NCI-H1694 (cell line): ENCODE measurements around the gene CTDSPL.

Experiments
- DNase-seq: peaks from one replicate; lab custom pipeline; 2025; lab: John Stamatoyannopoulos, UW

CTDSPL gene

GRCh38 chr3:37943126-37943525 lies 81.4 kb downstream of the CTDSPL start:
- no peak for DNase-seq

- DNase-seq, result no peak
These were observed 82.1 kb downstream of the CTDSPL start for GRCh38 chr3:37943631-37944314.

DNA sequence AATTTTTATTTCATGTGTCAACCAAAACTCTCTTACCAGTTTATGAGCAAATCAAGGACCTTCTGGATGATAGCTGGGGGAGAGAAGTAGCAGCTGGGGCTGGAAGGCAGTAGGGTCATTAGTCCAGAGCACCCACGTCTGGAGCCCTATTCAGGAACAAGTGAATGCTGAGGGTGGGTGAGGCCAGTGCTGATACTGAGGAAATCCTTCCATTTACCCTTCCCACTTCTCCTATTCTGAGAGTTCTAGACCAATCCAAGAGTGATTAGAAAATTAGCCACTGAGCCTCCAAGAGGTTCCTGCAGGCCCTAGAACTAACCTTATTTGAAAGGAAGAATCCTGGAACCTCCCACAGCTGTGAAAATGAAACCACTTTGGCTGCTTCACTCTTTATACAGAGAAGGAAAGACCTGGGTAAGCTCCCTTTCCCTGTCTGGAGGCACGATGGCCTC lies 82.7 kb downstream of the CTDSPL start:
- DNase-seq, result no peak

- DNase-seq, result no peak
These were observed 83.6 kb downstream of the CTDSPL start for GRCh38 chr3:37945156-37945806.

GRCh38 chr3:37945807-37946530 lies 84.3 kb downstream of the CTDSPL start:
- no peak for DNase-seq

- no peak for DNase-seq
These were observed 84.8 kb downstream of the CTDSPL start for GRCh38 chr3:37946531-37946889.

DNA sequence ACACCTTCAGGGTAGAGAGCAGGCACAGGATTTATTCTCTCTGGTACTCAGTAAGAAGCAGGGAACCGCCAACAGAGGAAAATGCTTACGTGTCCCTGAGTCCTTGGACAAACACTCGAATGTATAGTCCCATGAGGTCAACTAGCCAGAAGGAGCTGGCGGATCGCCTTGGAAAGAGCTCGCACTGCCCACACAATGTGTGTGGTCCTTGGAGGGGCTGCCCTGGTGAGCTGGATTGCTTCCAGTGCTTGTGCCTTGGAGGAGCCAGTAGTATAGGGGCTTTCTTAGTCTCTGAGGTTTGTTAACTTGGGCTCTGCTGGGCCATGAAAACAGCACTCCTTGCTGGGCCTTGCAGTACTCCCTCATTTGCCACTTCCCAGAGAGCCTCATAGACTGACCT lies 88.2 kb downstream of the CTDSPL start:
- no peak for DNase-seq

DNA sequence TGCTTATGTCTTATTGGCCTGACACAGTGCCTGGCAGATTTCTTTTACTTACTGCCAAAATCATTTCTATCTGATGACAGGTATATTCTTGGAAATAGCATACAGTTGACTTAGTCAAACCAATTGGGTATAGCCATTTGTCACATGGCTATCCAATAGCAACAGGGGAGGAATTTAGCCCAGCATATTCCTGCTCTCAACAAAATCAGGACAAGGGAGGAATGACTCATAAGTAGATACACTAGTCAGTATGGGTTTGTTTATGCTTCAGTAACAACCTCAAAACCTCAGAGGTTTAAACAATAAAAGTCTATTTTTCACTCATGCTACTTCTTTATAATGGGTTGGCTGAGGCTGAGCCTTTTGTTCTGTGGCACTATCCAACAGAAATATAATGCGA lies 90.9 kb downstream of the CTDSPL start:
- no peak for DNase-seq

GRCh38 chr3:37953226-37953625 lies 91.5 kb downstream of the CTDSPL start:
- no peak for DNase-seq

GRCh38 chr3:37953707-37954394 lies 92.2 kb downstream of the CTDSPL start:
- DNase-seq, result no peak

GRCh38 chr3:37954881-37955280 lies 93.2 kb downstream of the CTDSPL start:
- no peak for DNase-seq

- DNase-seq, result no peak
These were observed 94.4 kb downstream of the CTDSPL start for GRCh38 chr3:37955918-37956707.

DNA sequence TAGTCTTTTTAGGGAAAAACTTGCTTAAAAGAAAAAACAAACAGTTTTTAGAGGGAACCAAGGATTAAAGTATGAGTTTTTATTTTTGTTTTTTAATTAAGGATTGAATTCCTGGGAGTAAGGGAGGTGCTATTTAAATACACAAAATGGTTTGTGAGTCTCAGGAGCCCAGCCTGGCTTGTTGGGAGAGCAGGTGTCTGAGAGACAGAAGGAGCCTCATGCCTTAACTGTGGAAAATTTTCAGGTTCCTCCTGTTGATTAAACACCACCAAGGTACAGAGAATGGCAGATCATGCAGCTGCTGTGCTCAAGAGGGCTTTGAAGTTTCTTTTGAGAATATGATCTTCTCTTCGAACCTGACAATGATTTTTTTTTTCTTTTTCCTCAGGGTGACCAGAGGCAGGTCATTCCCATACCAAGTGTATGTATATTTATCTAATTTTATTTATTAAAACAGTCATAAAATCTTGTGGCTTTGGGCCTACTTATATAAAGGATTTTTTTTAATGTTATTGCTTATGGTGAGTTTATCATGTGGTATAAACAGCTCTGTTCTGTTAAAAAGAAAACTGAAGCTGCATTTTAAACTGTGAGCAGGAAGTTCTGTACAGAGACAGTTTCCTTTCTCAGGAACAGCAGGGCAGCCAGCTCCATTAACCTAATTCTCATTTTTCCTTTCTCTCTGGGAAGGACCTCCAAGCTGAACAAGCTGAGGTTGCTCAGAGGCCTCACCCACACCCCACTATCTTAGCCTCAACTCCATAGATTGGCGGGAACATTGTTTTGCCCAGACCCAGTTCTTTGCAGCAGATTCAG lies 95.3 kb downstream of the CTDSPL start:
- DNase-seq, result no peak

GRCh38 chr3:37957539-37957936 lies 95.9 kb downstream of the CTDSPL start:
- no peak for DNase-seq

DNA sequence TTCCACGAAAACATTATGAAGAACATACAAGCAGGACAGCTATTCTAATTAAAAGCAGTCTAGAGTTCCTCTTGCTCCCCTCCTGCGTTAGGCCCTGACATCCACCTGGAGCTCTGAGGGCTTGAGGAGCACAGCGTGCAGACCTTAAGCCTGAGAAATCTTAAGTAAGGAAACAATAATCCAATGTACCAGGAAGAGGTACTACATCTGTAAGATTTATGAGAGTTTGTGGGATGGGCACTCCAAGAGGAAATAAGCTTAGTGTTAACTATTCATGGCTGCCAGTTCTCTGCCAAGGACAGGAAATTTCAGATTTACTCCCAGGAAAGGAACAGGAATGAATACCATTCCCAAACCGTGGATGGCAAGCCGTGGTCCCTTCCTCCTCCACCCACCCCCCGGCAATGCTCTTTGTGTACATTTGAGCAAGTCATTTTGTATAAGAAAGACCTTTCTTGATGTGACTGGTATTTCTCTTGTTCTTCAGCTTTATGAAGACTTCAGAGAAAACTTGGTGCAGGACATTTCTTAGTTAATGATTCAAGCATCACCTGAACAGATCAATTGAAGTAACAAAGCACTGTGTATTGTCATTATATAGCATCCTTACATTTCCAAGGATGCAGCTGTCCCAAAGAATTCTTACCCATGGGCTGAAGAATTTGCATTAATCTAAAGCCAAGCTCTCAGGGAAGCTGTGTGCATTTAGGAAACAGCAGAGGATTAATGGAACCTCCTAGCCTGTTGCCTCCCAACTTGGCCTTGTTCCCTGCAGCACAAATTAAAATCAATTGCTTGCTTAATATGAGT lies 100.1 kb downstream of the CTDSPL start:
- no peak for DNase-seq

DNA sequence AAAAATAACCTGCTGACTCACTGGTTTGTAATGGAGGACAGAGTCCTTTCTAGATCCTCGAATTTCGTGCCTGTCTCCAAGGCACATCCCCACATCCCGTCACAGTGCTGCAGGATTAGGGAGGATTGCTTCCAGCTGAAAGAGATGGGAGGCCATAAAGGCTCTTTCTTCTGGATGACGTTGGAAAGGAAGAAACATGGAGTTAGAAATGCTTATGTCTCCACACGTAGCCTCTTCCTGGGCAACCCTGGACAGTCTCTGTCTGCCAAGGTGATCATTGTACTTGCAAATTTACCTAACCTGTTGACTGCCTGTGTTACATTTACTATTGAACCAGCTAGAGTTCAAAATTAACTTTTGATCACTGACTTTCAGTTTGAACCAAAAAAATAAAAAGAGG lies 101.3 kb downstream of the CTDSPL start:
- no peak for DNase-seq

- DNase-seq, result no peak
These were observed 102.0 kb downstream of the CTDSPL start for GRCh38 chr3:37963635-37964034.

GRCh38 chr3:37964146-37964545 lies 102.5 kb downstream of the CTDSPL start:
- DNase-seq, result no peak

DNA sequence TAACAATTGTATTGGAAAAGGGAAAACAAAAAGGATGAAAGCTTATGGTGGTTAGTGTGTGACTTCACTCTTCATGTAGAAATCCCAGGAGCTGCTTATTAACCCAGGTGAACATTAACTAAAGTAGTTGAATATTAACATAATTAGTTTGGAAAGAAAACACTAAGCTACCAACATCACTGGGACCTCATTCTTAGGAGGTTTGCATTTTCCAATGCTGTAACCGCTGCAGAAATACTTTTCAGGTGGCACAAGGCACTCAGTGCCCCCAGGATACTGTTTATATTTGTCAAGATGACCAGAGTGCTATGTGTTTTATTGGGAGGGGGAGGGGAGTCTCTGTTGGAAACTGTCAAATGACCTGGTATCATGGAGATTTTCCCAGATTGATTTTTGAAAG lies 103.0 kb downstream of the CTDSPL start:
- no peak for DNase-seq

DNA sequence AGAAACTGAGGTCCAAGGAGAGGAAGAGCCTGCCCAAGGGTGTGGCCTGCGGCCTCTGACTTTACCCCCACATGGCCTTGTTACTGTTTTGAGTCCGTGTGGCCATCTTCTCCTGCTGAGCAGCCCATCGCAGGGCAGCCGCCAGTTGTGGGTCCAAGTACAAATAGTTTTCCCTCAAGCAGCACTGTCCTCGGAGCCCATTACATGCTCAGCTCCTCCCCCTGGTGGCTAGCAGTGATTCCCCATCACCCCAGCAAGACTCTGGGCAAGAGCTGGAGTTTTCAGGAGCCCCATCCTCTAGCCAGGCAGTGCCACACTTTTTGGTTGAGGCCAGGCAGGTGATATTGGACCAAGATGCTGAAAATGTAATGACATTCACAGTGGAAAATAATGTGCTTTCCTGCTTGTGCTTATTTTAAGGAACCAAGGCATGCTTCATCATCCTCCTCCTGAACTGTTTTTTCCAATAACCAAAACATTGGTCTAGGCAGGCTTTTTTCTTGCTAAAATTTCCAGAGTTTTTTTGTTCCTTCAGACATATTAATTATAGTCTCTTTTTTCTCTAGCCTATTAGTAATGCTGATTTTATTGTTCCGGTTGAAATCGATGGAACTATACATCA lies 105.7 kb downstream of the CTDSPL start:
- no peak for DNase-seq
